Endodermal cell (in vitro differentiated cells): Measurements from ENCODE around the gene NEK4. TPM values are rescaled to one million over a fixed set of nuclear protein-coding genes. Genes with fewer than 3 reads are reported as not detected.

Source experiments
- DNase-seq: peaks from one replicate; pipeline ENCODE4 v3.0.0-alpha.2; 2017
- H3K27ac ChIP-seq: 2 replicates; pipeline ENCODE4 v1.5.1; 2013; ENCODE audit warnings: mild to moderate bottlenecking, low read depth, low read length, moderate library complexity
- H3K27me3 ChIP-seq: 2 replicates; pipeline ENCODE4 v1.6.1; 2013; ENCODE audit warnings: mild to moderate bottlenecking, low read length, moderate library complexity; ENCODE audit not compliant: insufficient read depth, control insufficient read depth, poor library complexity, severe bottlenecking
- H3K36me3 ChIP-seq: 2 replicates; pipeline ENCODE4 v1.7.0; 2013; ENCODE audit warnings: mild to moderate bottlenecking, low read length, moderate library complexity; ENCODE audit not compliant: control insufficient read depth, insufficient read depth
- H3K4me1 ChIP-seq: one replicate; pipeline ENCODE4 v1.7.0; 2013; ENCODE audit warnings: low read length; ENCODE audit not compliant: control insufficient read depth, insufficient read depth
- H3K4me3 ChIP-seq: 2 replicates; pipeline ENCODE4 v1.5.1; 2013; ENCODE audit warnings: mild to moderate bottlenecking, low read length, moderate library complexity
- H3K9ac ChIP-seq: 2 replicates; pipeline ENCODE4 v1.6.1; 2013; ENCODE audit warnings: mild to moderate bottlenecking, low read length, moderate library complexity; ENCODE audit not compliant: poor library complexity, severe bottlenecking; ENCODE audit errors: extremely low read depth
- H3K9me3 ChIP-seq: 2 replicates; pipeline ENCODE4 v1.6.1; 2013; ENCODE audit warnings: mild to moderate bottlenecking, low read length, moderate library complexity; ENCODE audit not compliant: control insufficient read depth
- H3K27ac Mint-ChIP-seq: 2 replicates; pipeline ENCODE4 v1.8.0; 2020; ENCODE audit warnings: mixed read lengths
- H3K27me3 Mint-ChIP-seq: 2 replicates; pipeline ENCODE4 v1.8.0; 2021; ENCODE audit warnings: mild to moderate bottlenecking, mixed read lengths; ENCODE audit not compliant: insufficient read depth
- H3K36me3 Mint-ChIP-seq: 2 replicates; pipeline ENCODE4 v1.8.0; 2020; ENCODE audit warnings: low read depth, mixed read lengths
- H3K4me1 Mint-ChIP-seq: 2 replicates; pipeline ENCODE4 v1.8.0; 2020; ENCODE audit warnings: mixed read lengths
- H3K4me3 Mint-ChIP-seq: 2 replicates; pipeline ENCODE4 v1.8.0; 2020; ENCODE audit warnings: mild to moderate bottlenecking, moderate library complexity, mixed read lengths
- H3K9me3 Mint-ChIP-seq: 2 replicates; pipeline ENCODE4 v1.8.0; 2020; ENCODE audit warnings: mild to moderate bottlenecking, mixed read lengths
- CTCF ChIP-seq: fragments of 200-600 bp; sonication (generic); conservative IDR thresholded peaks from 2 replicates; pipeline ENCODE4 v1.5.0; 2021; ENCODE audit warnings: antibody characterized with exemption, mild to moderate bottlenecking
- WGBS, 2 experiments: methylation state at CpG; one replicate each; pipeline versions ENCODE4 v1.1.5 to v1.1.7; 2013; ENCODE audit warnings: missing lambda C conversion rate in 2 of 2, mixed read lengths in 1 of 2; ENCODE audit not compliant: insufficient coverage in 1 of 2, insufficient read length in 1 of 2; 5-methylcytosine and 5-hydroxymethylcytosine counted together
- total RNA-seq, 2 donors: library from RNA; stranded (reverse); fragmentation: NEBNext Ultra II Directional in 1 of 2; extraction: Animal tissue kit (Norgen Biotek cat#: 25700) in 1 of 2; gene quantifications; 2 replicates in 1 of 2; 3 replicates in 1 of 2; pipeline ENCODE4 v1.2.1, GENCODE V29; 2021

The NEK4 gene
- total RNA-seq, 2 donors from 2014 or later, result 44.2 to 49.5 TPM

GRCh38 chr3:52786330-52787215, 15.8 kb upstream of the NEK4 start:
- Mint-ChIP-seq H3K36me3 (no peaks in the 10 kb centered on the region), H3K4me3 (no peak overlapping the region), H3K9me3 (no peaks in the 10 kb centered on the region), H3K27ac (no peak overlapping the region), H3K4me1 (no peaks in the 10 kb centered on the region), H3K27me3 (peaks cover 5% of the 10 kb centered on the region)
- no peak overlapping the region for H3K9ac ChIP-seq
- H3K4me1 ChIP-seq, result no peaks in the 10 kb centered on the region
- no peak for DNase-seq
- peaks cover 7% of the 10 kb centered on the region for H3K27me3 ChIP-seq
- H3K4me3 ChIP-seq, result no peak overlapping the region
- TF ChIP-seq CTCF, result no peak
- H3K9me3 ChIP-seq, result no peaks in the 10 kb centered on the region
- 86 to 98% methylated on average over 16 to 19 of the region's 19 CpGs for WGBS, 2 experiments
- no peak overlapping the region for H3K27ac ChIP-seq
- H3K36me3 ChIP-seq, result no peaks in the 10 kb centered on the region

GRCh38 chr3:52784931-52785590, 14.3 kb upstream of the NEK4 start:
- H3K9ac ChIP-seq, result no peak overlapping the region
- Mint-ChIP-seq H3K27ac (no peak overlapping the region), H3K36me3 (no peaks in the 10 kb centered on the region), H3K27me3 (peaks cover 5% of the 10 kb centered on the region), H3K9me3 (no peaks in the 10 kb centered on the region), H3K4me3 (no peak overlapping the region), H3K4me1 (no peaks in the 10 kb centered on the region)
- H3K9me3 ChIP-seq, result no peaks in the 10 kb centered on the region
- WGBS, 2 experiments, result 91% methylated on average over 5 of the region's 5 CpGs; no CpG with 5 or more reads in 1 of the 2 experiments
- no peaks in the 10 kb centered on the region for H3K36me3 ChIP-seq
- peak; percentile 26 for DNase-seq
- peaks cover 7% of the 10 kb centered on the region for H3K27me3 ChIP-seq
- TF ChIP-seq CTCF, result no peak
- no peak overlapping the region for H3K27ac ChIP-seq
- no peak overlapping the region for H3K4me3 ChIP-seq
- no peaks in the 10 kb centered on the region for H3K4me1 ChIP-seq

- DNase-seq, result peak; percentile 35
- Mint-ChIP-seq H3K27ac (peak overlapping the region; percentile 11), H3K4me1 (no peaks in the 10 kb centered on the region), H3K36me3 (no peaks in the 10 kb centered on the region), H3K4me3 (no peak overlapping the region), H3K9me3 (no peaks in the 10 kb centered on the region), H3K27me3 (peaks cover 5% of the 10 kb centered on the region)
- TF ChIP-seq CTCF, result no peak
- Histone ChIP-seq H3K4me3 (no peak overlapping the region), H3K27me3 (peaks cover 7% of the 10 kb centered on the region), H3K9ac (no peak overlapping the region), H3K27ac (no peak overlapping the region), H3K9me3 (no peaks in the 10 kb centered on the region), H3K4me1 (no peaks in the 10 kb centered on the region), H3K36me3 (no peaks in the 10 kb centered on the region)
- WGBS, 2 experiments, result 91 to 92% methylated on average over 15 to 18 of the region's 18 CpGs
Measured at GRCh38 chr3:52784021-52784621, 13.4 kb upstream of the NEK4 start.
